Measurements from ENCODE around the gene GMEB2. TPM values are rescaled to one million over a fixed set of nuclear protein-coding genes. Genes with fewer than 3 reads are reported as not detected.
A peak's percentile ranks its signal among the peaks of the same experiment; 100 is the strongest.
"Not testable (repeated sequence)": the region's sequence is repeated elsewhere in the genome, so short reads cannot be mapped to it uniquely, and the experiment has no call there.

The GMEB2 gene
- total and polyA plus RNA-seq, 8 donors: 4.1 to 10.4 (median 6.1) TPM

DNA sequence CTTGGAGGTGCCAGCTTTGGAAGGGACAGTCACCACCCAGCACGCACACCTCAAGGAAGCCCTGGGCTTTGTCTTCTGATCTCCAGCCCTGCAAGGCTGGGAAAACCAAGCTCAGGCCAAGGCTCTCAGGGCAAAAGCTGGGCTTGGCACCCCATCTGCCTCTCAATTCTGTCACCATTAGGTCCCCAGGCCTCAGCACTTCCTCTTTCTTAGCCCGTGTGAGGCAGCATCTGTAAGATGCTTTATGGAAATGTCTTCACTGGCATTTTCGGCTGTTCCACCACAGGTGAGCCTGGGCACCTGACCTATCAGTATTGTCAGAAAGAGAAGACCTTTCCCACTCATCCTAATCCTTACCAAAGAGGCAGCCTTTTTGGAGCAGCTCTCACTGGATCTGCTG, 24.6 kb downstream of the GMEB2 start:
- WGBS, 2 donors: 91 to 93% methylated on average over 3 of the region's 3 CpGs
- no peak for FAIRE-seq
- H3K4me1 ChIP-seq: no peaks in the 10 kb centered on the region
- DNase-seq: no peak
- no peaks in the 10 kb centered on the region for H3K27me3 ChIP-seq
- peaks cover 0 to 36% (median 8%) of the 10 kb centered on the region in 3 donors for H3K36me3 ChIP-seq
- no peak overlapping the region for H3K27ac ChIP-seq
- intact Hi-C loops (cut with DNase I): no loop called here
- H3K9me3 ChIP-seq: no peaks in the 10 kb centered on the region
- TF ChIP-seq, protein P1, sequence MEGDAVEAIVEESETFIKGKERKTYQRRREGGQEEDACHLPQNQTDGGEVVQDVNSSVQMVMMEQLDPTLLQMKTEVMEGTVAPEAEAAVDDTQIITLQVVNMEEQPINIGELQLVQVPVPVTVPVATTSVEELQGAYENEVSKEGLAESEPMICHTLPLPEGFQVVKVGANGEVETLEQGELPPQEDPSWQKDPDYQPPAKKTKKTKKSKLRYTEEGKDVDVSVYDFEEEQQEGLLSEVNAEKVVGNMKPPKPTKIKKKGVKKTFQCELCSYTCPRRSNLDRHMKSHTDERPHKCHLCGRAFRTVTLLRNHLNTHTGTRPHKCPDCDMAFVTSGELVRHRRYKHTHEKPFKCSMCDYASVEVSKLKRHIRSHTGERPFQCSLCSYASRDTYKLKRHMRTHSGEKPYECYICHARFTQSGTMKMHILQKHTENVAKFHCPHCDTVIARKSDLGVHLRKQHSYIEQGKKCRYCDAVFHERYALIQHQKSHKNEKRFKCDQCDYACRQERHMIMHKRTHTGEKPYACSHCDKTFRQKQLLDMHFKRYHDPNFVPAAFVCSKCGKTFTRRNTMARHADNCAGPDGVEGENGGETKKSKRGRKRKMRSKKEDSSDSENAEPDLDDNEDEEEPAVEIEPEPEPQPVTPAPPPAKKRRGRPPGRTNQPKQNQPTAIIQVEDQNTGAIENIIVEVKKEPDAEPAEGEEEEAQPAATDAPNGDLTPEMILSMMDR (IDR thresholded peaks at IDR 0.05): no peak
- no peak overlapping the region for H3K4me3 ChIP-seq
- no peak for ATAC-seq

DNA sequence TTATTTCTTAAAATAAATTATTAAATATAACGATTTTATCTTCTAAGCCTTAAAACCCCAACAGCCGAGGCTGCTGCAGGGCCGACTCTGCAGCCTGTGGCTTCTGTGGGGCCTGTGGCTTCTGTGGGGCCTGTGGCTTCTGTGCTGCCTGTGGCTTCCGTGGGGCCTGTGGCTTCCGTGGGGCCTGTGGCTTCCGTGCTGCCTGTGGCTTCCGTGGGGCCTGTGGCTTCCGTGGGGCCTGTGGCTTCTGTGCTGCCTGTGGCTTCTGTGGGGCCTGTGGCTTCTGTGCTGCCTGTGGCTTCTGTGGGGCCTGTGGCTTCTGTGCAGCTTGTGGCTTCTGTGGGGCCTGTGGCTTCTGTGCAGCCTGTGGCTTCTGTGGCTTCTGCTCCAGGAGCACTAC, 25.2 kb downstream of the GMEB2 start:
- WGBS, 2 donors: 84 to 87% methylated on average over 8 of the region's 8 CpGs
- H3K4me3 ChIP-seq; H3K9me3 ChIP-seq; H3K27me3 ChIP-seq; intact Hi-C loops (cut with DNase I); FAIRE-seq; H3K27ac ChIP-seq; ATAC-seq; H3K4me1 ChIP-seq: not testable (repeated sequence)
- peak in 1 of 6 donors; percentile 22 for DNase-seq
- H3K36me3 ChIP-seq: peaks cover 0 to 36% (median 8%) of the 10 kb centered on the region in 3 donors

DNA sequence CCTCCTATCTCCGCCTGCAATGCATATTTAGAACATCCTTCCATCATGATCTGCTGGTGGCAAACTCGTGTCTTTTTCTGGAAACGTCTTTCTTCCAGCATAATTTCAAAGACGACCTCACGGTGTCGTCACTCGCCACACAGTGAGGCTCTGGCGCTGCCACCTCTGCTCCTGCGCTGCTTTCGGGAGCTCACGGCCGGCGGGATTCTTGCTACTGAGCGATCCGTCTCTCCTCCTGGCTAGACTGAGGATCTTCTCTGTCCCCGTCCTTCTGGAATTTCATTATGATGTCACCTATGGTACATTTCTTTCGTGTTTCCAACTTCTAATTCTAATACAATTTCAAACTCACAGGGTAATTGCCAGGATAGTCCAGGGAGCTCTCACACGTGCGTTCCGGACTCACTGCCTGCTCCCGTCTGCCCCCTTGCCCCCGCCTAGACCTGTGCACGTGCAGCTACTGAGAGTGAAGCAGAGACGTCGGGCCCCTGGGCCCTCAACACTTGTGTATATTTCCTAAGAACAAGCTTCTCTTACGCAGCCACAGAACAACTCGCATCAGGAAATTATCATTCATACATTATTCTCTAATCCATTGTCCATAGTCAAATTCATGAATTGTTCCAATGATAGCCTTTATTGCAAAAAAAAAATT, 27.4 kb downstream of the GMEB2 start:
- TF ChIP-seq, protein P1 (IDR thresholded peaks at IDR 0.05): no peak
- 92 to 96% methylated on average over 27 of the region's 27 CpGs for WGBS, 2 donors
- Histone ChIP-seq H3K27me3 (no peaks in the 10 kb centered on the region), H3K27ac (no peak overlapping the region), H3K9me3 (no peaks in the 10 kb centered on the region), H3K4me1 (no peaks in the 10 kb centered on the region), H3K4me3 (no peak overlapping the region), H3K36me3 (peaks cover 0 to 46% (median 8%) of the 10 kb centered on the region in 3 donors)
- FAIRE-seq: no peak
- peak in 1 of 6 donors; percentile 21 for DNase-seq
- intact Hi-C loops (cut with DNase I): no loop called here
- ATAC-seq: no peak

DNA sequence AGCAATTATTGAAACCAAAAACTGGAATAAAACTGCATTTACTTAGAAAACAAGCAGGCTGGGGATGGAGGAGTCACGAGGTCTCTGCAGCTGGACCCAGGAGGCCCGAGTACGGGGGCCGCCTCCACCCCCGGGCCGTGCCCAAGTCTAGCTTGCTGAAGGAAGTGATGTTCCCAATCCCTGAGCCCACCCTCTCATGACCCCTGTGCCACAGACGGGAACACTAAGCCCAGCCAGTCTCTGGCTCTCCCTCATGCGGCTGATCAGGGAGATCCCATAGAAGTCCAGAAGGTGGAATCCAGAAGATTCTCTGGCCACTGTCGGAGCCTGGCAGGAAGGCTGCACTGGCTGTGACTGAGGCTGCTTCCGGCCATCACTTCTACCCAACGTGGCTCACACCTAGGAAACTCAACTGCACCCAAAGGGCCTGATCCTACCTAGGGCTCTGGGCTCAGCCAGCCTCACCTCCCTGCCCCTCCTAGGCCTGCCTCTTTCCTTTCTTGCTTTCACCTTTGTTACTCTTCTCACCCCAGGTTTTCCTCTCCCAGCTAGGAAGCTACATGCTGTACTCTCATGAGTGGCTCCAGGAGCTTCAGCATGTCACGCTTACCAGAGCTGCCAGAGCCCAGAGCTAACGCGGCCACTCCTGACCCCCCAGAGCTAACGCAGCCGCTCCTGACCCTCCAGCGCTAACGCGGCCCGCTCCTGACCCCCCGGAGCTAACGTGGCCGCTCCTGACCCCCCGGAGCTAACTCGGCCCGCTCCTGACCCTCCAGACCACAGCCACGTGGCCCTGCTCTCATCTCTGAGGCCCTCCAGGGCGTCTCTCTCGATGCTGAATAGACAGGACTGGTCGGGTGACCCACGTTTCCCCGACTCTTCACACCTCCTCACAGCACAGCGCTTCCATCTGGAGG, 28.2 kb downstream of the GMEB2 start:
- Histone ChIP-seq H3K4me3 (no peak overlapping the region), H3K9me3 (no peaks in the 10 kb centered on the region), H3K27me3 (no peaks in the 10 kb centered on the region), H3K27ac (no peak overlapping the region), H3K4me1 (no peaks in the 10 kb centered on the region), H3K36me3 (peaks cover 0 to 46% (median 8%) of the 10 kb centered on the region in 3 donors)
- DNase-seq (peak in 1 of 6 donors; percentile 39), FAIRE-seq (no peak), ATAC-seq (no peak)
- intact Hi-C loops (cut with DNase I): no loop called here
- TF ChIP-seq, protein P1 (IDR thresholded peaks at IDR 0.05): no peak
- 90 to 92% methylated on average over 33 of the region's 33 CpGs for WGBS, 2 donors

DNA sequence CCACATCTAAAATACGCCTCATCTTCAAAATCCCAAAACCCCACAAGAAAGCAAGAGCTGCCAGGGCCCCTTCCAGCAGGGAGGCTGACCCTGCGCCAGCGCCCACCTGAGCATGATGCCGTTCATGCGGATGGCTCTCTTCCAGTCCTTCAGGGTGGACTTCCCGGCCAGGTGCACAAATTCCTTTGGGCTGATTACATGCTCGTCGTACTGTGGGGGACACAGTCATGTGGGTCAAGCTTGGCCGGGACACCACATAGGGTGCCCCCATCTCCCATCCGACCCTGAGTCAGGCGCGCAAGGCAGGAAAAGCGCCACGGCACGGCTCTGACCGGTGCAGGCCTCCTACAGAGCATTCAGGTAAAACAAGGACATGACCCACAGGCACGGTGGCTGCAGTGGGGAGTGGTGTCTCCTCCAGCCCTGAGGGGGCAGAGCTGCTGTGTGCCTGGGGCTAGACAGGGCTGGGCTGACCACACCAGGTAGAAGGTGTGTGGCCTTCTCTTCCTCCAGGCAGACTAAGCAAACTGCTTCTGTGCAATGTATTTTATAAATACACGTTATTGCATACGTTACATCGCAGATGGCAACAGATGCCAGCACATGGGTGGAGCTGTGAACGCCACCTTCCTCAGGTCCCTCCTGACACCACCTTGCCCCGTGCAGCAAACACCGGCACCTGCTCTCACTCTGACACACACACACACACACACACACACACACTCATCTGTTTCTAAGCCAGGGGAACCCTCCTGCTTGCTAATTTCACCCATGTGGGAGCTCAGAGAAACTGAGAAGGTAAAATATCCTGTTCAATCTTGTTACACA, 29.0 kb downstream of the GMEB2 start:
- Histone ChIP-seq H3K27ac (no peak overlapping the region), H3K9me3 (no peaks in the 10 kb centered on the region), H3K27me3 (no peaks in the 10 kb centered on the region), H3K4me1 (no peaks in the 10 kb centered on the region), H3K4me3 (no peak overlapping the region), H3K36me3 (peaks cover 0 to 45% (median 8%) of the 10 kb centered on the region in 3 donors)
- intact Hi-C loops (cut with DNase I): no loop called here
- WGBS, 2 donors: 87 to 90% methylated on average over 23 of the region's 23 CpGs
- no peak for ATAC-seq
- peak in 1 of 6 donors; percentile 59 for DNase-seq
- no peak for FAIRE-seq
- TF ChIP-seq, protein P1 (IDR thresholded peaks at IDR 0.05): no peak
